ENCODE measurements around the gene METTL27.

The METTL27 gene

DNA sequence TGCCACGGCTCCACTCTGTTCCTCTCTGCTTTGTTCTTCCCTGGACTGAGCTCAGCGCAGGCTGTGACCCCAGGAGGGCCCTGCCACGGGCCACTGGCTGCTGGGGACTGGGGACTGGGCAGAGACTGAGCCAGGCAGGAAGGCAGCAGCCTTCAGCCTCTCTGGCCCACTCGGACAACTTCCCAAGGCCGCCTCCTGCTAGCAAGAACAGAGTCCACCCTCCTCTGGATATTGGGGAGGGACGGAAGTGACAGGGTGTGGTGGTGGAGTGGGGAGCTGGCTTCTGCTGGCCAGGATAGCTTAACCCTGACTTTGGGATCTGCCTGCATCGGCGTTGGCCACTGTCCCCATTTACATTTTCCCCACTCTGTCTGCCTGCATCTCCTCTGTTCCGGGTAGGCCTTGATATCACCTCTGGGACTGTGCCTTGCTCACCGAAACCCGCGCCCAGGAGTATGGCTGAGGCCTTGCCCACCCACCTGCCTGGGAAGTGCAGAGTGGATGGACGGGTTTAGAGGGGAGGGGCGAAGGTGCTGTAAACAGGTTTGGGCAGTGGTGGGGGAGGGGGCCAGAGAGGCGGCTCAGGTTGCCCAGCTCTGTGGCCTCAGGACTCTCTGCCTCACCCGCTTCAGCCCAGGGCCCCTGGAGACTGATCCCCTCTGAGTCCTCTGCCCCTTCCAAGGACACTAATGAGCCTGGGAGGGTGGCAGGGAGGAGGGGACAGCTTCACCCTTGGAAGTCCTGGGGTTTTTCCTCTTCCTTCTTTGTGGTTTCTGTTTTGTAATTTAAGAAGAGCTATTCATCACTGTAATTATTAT is 10.3 kb downstream of the METTL27 start:
- Histone ChIP-seq H3K4me3 (ENCODE audit: control insufficient read depth in 1 of 7, extremely low read depth in 1 of 7, insufficient read depth in 4 of 7, low read depth in 2 of 7, low read length in 6 of 7) (no peak overlapping the region), H3K27ac (ENCODE audit: insufficient read depth in 1 of 2, low read depth in 1 of 2, low read length in 2 of 2, poor library complexity in 1 of 2, severe bottlenecking in 2 of 2) (no peak overlapping the region), H3K27me3 (replicated peaks in 2 of 5; ENCODE audit: control insufficient read depth in 4 of 5, insufficient read depth in 5 of 5, low read length in 4 of 5) (peaks cover 0 to 8% (median 2%) of the 10 kb centered on the region in 5 experiments), H3K4me1 (ENCODE audit: control extremely low read depth in 1 of 4, control insufficient read depth in 4 of 4, insufficient read depth in 4 of 4, low read length in 3 of 4) (peaks cover 3 to 24% (median 18%) of the 10 kb centered on the region in 4 experiments), H3K9me3 (ENCODE audit: control extremely low read depth in 1 of 5, control insufficient read depth in 4 of 5, insufficient read depth in 2 of 5, low read depth in 1 of 5, low read length in 4 of 5) (no peaks in the 10 kb centered on the region), H3K36me3 (ENCODE audit: control insufficient read depth in 4 of 4, insufficient read depth in 4 of 4, low read length in 3 of 4) (no peaks in the 10 kb centered on the region)
- 84% methylated on average over 10 of the region's 16 CpGs for WGBS (ENCODE audit: insufficient coverage)
- ChIA-PET POLR2A (no interaction called here), CTCF (interaction anchor here (3.3 kb wide), 1 partner anchor 23 kb away, joined by 14 read pairs; no protein-coding TSS in a partner anchor)
- no peak for DNase-seq

DNA sequence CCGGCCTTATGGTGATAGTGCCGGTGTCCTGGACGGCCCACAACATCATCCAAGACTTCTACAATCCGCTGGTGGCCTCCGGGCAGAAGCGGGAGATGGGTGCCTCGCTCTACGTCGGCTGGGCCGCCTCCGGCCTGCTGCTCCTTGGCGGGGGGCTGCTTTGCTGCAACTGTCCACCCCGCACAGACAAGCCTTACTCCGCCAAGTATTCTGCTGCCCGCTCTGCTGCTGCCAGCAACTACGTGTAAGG is 10.8 kb downstream of the METTL27 start:
- ChIA-PET POLR2A (no interaction called here), CTCF (interaction anchor here (3.3 kb wide), 1 partner anchor 23 kb away, joined by 14 read pairs; no protein-coding TSS in a partner anchor)
- DNase-seq: no peak
- no peak overlapping the region for H3K27ac ChIP-seq (ENCODE audit: insufficient read depth in 1 of 2, low read depth in 1 of 2, low read length in 2 of 2, poor library complexity in 1 of 2, severe bottlenecking in 2 of 2)
- peaks cover 0 to 8% (median 2%) of the 10 kb centered on the region in 5 experiments for H3K27me3 ChIP-seq (replicated peaks in 2 of 5; ENCODE audit: control insufficient read depth in 4 of 5, insufficient read depth in 5 of 5, low read length in 4 of 5)
- no peaks in the 10 kb centered on the region for H3K36me3 ChIP-seq (ENCODE audit: control insufficient read depth in 4 of 4, insufficient read depth in 4 of 4, low read length in 3 of 4)
- no peaks in the 10 kb centered on the region for H3K9me3 ChIP-seq (ENCODE audit: control extremely low read depth in 1 of 5, control insufficient read depth in 4 of 5, insufficient read depth in 2 of 5, low read depth in 1 of 5, low read length in 4 of 5)
- H3K4me3 ChIP-seq (ENCODE audit: control insufficient read depth in 1 of 7, extremely low read depth in 1 of 7, insufficient read depth in 4 of 7, low read depth in 2 of 7, low read length in 6 of 7): no peak overlapping the region
- 97% methylated on average over 16 of the region's 16 CpGs for WGBS (ENCODE audit: insufficient coverage)
- H3K4me1 ChIP-seq (ENCODE audit: control extremely low read depth in 1 of 4, control insufficient read depth in 4 of 4, insufficient read depth in 4 of 4, low read length in 3 of 4): peaks cover 5 to 30% (median 23%) of the 10 kb centered on the region in 4 experiments

DNA sequence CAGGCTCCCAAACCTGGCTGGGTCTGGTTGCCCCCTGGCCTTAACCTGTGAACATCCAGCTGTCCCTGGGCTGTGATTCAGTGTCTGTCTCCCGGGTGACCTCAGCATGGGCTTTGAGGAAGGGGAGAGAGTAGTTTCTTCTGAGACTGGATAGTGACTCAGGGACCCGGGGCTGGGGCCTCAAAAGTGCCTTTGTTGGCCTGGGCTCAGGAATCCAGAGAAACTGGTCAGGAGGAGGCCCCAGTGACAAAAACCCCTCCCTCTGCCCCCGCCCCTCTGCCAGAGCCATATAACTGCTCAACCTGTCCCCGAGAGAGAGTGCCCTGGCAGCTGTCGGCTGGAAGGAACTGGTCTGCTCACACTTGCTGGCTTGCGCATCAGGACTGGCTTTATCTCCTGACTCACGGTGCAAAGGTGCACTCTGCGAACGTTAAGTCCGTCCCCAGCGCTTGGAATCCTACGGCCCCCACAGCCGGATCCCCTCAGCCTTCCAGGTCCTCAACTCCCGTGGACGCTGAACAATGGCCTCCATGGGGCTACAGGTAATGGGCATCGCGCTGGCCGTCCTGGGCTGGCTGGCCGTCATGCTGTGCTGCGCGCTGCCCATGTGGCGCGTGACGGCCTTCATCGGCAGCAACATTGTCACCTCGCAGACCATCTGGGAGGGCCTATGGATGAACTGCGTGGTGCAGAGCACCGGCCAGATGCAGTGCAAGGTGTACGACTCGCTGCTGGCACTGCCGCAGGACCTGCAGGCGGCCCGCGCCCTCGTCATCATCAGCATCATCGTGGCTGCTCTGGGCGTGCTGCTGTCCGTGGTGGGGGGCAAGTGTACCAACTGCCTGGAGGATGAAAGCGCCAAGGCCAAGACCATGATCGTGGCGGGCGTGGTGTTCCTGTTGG is 11.4 kb downstream of the METTL27 start, which contains the start of gene CLDN4:
Gene CLDN4, plus strand, starts transcription at position 316 of the 903 bp plus-strand sequence. Its CDS starts 206 bp downstream, at position 522.
- Histone ChIP-seq H3K9me3 (ENCODE audit: control extremely low read depth in 1 of 5, control insufficient read depth in 4 of 5, insufficient read depth in 2 of 5, low read depth in 1 of 5, low read length in 4 of 5) (no peaks in the 10 kb centered on the region), H3K36me3 (ENCODE audit: control insufficient read depth in 4 of 4, insufficient read depth in 4 of 4, low read length in 3 of 4) (no peaks in the 10 kb centered on the region), H3K4me1 (ENCODE audit: control extremely low read depth in 1 of 4, control insufficient read depth in 4 of 4, insufficient read depth in 4 of 4, low read length in 3 of 4) (peaks cover 5 to 36% (median 29%) of the 10 kb centered on the region in 4 experiments), H3K27me3 (replicated peaks in 2 of 5; ENCODE audit: control insufficient read depth in 4 of 5, insufficient read depth in 5 of 5, low read length in 4 of 5) (peaks cover 0 to 8% (median 2%) of the 10 kb centered on the region in 5 experiments), H3K4me3 (ENCODE audit: control insufficient read depth in 1 of 7, extremely low read depth in 1 of 7, insufficient read depth in 4 of 7, low read depth in 2 of 7, low read length in 6 of 7) (no peak within 1 kb of the TSS), H3K27ac (ENCODE audit: insufficient read depth in 1 of 2, low read depth in 1 of 2, low read length in 2 of 2, poor library complexity in 1 of 2, severe bottlenecking in 2 of 2) (no peak within 1 kb of the TSS)
- ChIA-PET CTCF (interaction anchor here (1.4 to 3.3 kb wide), 2 partner anchors 11 to 24 kb away, joined by 4 to 14 read pairs; partner anchors contain the start of gene METTL27), POLR2A (interaction anchor here (0.6 kb wide), 1 partner anchor 372 kb away, joined by 3 read pairs; no protein-coding TSS in a partner anchor)
- whole genome bisulfite sequencing (ENCODE audit: insufficient coverage): 94% methylated on average over 36 of the region's 42 CpGs
- DNase-seq: no peak

DNA sequence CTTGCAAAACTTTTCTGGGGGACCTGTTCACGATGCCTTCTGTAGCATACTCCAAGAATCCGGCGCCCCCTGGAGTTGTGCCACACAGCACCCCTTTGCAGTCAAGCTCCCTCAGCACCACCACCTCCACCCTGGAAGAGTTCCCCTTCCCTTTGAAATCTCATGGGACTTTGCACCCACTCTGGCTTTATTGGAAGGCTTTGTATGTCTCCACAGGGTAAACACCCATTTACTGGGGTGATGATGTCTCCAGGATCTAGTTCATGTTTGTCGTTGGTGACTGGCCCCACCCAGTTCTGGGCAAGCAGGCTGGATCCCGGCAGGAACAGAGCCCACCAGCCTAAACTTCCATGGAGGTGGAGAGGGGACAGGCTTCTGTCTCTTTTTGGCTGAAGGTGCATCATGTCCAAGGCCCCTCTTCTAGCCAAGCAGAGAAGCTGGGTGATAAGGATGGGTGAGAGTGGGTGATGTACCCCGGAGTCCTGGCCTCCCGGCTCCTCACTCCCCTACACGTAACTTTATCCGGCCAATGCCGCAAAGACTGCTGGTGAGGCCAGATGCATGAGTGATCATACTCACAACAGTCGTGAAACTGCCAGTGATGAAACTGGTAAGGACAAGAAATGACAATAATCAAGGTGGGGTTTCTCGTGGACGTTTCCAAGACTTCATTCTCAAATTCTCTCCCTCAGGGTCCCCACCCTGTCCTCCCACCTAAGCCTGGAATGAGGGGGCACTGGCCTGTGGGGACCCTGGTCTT is 12.2 kb downstream of the METTL27 start:
- H3K27ac ChIP-seq (ENCODE audit: insufficient read depth in 1 of 2, low read depth in 1 of 2, low read length in 2 of 2, poor library complexity in 1 of 2, severe bottlenecking in 2 of 2): no peak overlapping the region
- no peaks in the 10 kb centered on the region for H3K36me3 ChIP-seq (ENCODE audit: control insufficient read depth in 4 of 4, insufficient read depth in 4 of 4, low read length in 3 of 4)
- POLR2A ChIA-PET: interaction anchor here (0.6 kb wide), 1 partner anchor 371 kb away, joined by 3 read pairs; no protein-coding TSS in a partner anchor
- H3K4me1 ChIP-seq (ENCODE audit: control extremely low read depth in 1 of 4, control insufficient read depth in 4 of 4, insufficient read depth in 4 of 4, low read length in 3 of 4): peaks cover 5 to 37% (median 32%) of the 10 kb centered on the region in 4 experiments
- H3K9me3 ChIP-seq (ENCODE audit: control extremely low read depth in 1 of 5, control insufficient read depth in 4 of 5, insufficient read depth in 2 of 5, low read depth in 1 of 5, low read length in 4 of 5): no peaks in the 10 kb centered on the region
- no peak overlapping the region for H3K4me3 ChIP-seq (ENCODE audit: control insufficient read depth in 1 of 7, extremely low read depth in 1 of 7, insufficient read depth in 4 of 7, low read depth in 2 of 7, low read length in 6 of 7)
- CTCF ChIA-PET: interaction anchor here (0.9 to 1.4 kb wide), 3 partner anchors 12 to 28 kb away, joined by 3 to 4 read pairs (median 4); partner anchors contain the start of gene METTL27
- DNase-seq: no peak
- peaks cover 0 to 8% (median 2%) of the 10 kb centered on the region in 5 experiments for H3K27me3 ChIP-seq (replicated peaks in 2 of 5; ENCODE audit: control insufficient read depth in 4 of 5, insufficient read depth in 5 of 5, low read length in 4 of 5)
- 90% methylated on average over 10 of the region's 13 CpGs for WGBS (ENCODE audit: insufficient coverage)

DNA sequence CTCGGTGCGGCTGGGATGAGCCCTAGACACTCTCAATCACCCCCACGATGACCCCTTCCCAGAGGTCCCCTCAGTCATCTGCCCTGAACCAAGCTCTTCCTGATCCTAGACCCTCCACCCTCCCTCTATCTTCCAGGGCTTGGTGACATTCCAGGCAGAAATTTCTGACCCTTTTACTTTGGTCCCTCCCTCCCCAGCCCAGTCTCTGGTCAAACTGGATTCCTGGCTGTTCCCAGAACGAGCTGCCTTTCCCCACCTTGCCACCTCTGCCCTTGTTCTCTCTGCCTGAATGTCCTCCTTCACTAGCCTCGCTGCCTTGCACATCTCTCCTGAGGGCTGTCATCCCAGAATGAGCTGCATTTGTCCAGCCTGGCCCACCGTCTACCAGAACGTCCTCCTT is 12.8 kb downstream of the METTL27 start:
- Histone ChIP-seq H3K27ac (ENCODE audit: insufficient read depth in 1 of 2, low read depth in 1 of 2, low read length in 2 of 2, poor library complexity in 1 of 2, severe bottlenecking in 2 of 2) (no peak overlapping the region), H3K27me3 (replicated peaks in 2 of 5; ENCODE audit: control insufficient read depth in 4 of 5, insufficient read depth in 5 of 5, low read length in 4 of 5) (peaks cover 0 to 8% (median 2%) of the 10 kb centered on the region in 5 experiments), H3K36me3 (ENCODE audit: control insufficient read depth in 4 of 4, insufficient read depth in 4 of 4, low read length in 3 of 4) (no peaks in the 10 kb centered on the region), H3K9me3 (ENCODE audit: control extremely low read depth in 1 of 5, control insufficient read depth in 4 of 5, insufficient read depth in 2 of 5, low read depth in 1 of 5, low read length in 4 of 5) (no peaks in the 10 kb centered on the region), H3K4me3 (ENCODE audit: control insufficient read depth in 1 of 7, extremely low read depth in 1 of 7, insufficient read depth in 4 of 7, low read depth in 2 of 7, low read length in 6 of 7) (no peak overlapping the region), H3K4me1 (ENCODE audit: control extremely low read depth in 1 of 4, control insufficient read depth in 4 of 4, insufficient read depth in 4 of 4, low read length in 3 of 4) (peaks cover 5 to 37% (median 32%) of the 10 kb centered on the region in 4 experiments)
- ChIA-PET POLR2A (no interaction called here), CTCF (interaction anchor here (0.7 to 1.4 kb wide), 5 partner anchors 13 to 29 kb away, joined by 3 to 5 read pairs (median 4); partner anchors contain the start of gene METTL27)
- 83% methylated on average over 7 of the region's 7 CpGs for WGBS (ENCODE audit: insufficient coverage)
- no peak for DNase-seq

DNA sequence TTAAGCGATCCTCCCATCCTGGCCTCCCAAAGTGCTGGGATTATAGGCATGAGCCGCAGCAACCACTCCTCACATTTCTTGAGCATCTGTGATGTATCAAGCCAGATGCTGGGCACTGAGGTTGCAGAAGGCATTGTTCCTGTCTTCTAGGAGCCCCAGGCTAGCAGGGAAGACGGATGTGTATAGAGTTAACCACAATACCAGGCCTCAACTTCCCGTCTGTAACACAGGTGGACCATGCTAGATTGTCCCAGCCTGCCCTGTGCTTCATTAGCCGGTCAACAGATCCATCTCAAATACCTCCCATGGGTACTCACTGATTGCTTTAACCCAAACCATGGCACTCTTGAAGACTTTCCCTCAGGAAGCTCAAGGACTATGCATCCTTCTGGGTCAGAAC is 13.3 kb downstream of the METTL27 start:
- peaks cover 5 to 37% (median 32%) of the 10 kb centered on the region in 4 experiments for H3K4me1 ChIP-seq (ENCODE audit: control extremely low read depth in 1 of 4, control insufficient read depth in 4 of 4, insufficient read depth in 4 of 4, low read length in 3 of 4)
- H3K27ac ChIP-seq (ENCODE audit: insufficient read depth in 1 of 2, low read depth in 1 of 2, low read length in 2 of 2, poor library complexity in 1 of 2, severe bottlenecking in 2 of 2): no peak overlapping the region
- no peaks in the 10 kb centered on the region for H3K36me3 ChIP-seq (ENCODE audit: control insufficient read depth in 4 of 4, insufficient read depth in 4 of 4, low read length in 3 of 4)
- peaks cover 0 to 8% (median 4%) of the 10 kb centered on the region in 5 experiments for H3K27me3 ChIP-seq (replicated peaks in 2 of 5; ENCODE audit: control insufficient read depth in 4 of 5, insufficient read depth in 5 of 5, low read length in 4 of 5)
- ChIA-PET POLR2A (no interaction called here), CTCF (interaction anchor here (0.7 to 1.2 kb wide), 3 partner anchors 24 to 28 kb away, joined by 3 to 5 read pairs (median 4); no protein-coding TSS in a partner anchor)
- H3K9me3 ChIP-seq (ENCODE audit: control extremely low read depth in 1 of 5, control insufficient read depth in 4 of 5, insufficient read depth in 2 of 5, low read depth in 1 of 5, low read length in 4 of 5): no peaks in the 10 kb centered on the region
- DNase-seq: no peak
- 58% methylated on average over 5 of the region's 5 CpGs for WGBS (ENCODE audit: insufficient coverage)
- no peak overlapping the region for H3K4me3 ChIP-seq (ENCODE audit: control insufficient read depth in 1 of 7, extremely low read depth in 1 of 7, insufficient read depth in 4 of 7, low read depth in 2 of 7, low read length in 6 of 7)

All from common myeloid progenitor, CD34-positive (primary cell).